ENCODE results near the gene MESP2. TPM values are rescaled to one million over a fixed set of nuclear protein-coding genes. Genes with fewer than 3 reads are reported as not detected.

MESP2 gene
- total RNA-seq, 1 experiment from 2014 or later: 0.70 TPM

GRCh38 chr15:89772932-89773583 lies 3.1 kb upstream of the MESP2 start:
- H3K9me3 ChIP-seq: no peaks in the 10 kb centered on the region
- H3K27me3 Mint-ChIP-seq (ENCODE audit: insufficient read depth, unreplicated experiment): no peaks in the 10 kb centered on the region
- H3K27me3 ChIP-seq (replicated peaks; ENCODE audit: control insufficient read depth, insufficient read depth, low read length): no peaks in the 10 kb centered on the region
- CTCF ChIA-PET: interaction anchor here (1.2 to 2.2 kb wide), 2 partner anchors 12 to 102 kb away, joined by 12 to 21 read pairs; no protein-coding TSS in a partner anchor
- H3K4me1 ChIP-seq: 0 out of 2 replicates have a peak, but pooled peaks cover 8% of the 10 kb centered on the region
- peak in 1 of 2 experiments; percentile 40 for DNase-seq
- no peaks in the 10 kb centered on the region for H3K4me1 Mint-ChIP-seq (ENCODE audit: low read depth, unreplicated experiment)
- no TSS peak for BruUV-seq (replicated peaks)
- H3K36me3 Mint-ChIP-seq (ENCODE audit: insufficient read depth, unreplicated experiment): no peaks in the 10 kb centered on the region
- H3K9me3 Mint-ChIP-seq (ENCODE audit: unreplicated experiment): no peaks in the 10 kb centered on the region
- H3K4me3 Mint-ChIP-seq (ENCODE audit: unreplicated experiment): no peak overlapping the region
- intact Hi-C loops (cut with micrococcal nuclease; ENCODE audit: unreplicated experiment): no loop called here
- H3K4me3 ChIP-seq (ENCODE audit: low read depth, low read length): no peak overlapping the region
- no peaks in the 10 kb centered on the region for H3K36me3 ChIP-seq (ENCODE audit: control insufficient read depth, insufficient read depth, low read length)
- H3K27ac Mint-ChIP-seq (ENCODE audit: unreplicated experiment): no peak overlapping the region
- peak; percentile 22 to 39 for TF ChIP-seq CTCF (IDR thresholded peaks at IDR 0.05; ENCODE audit: insufficient read depth in 1 of 2, low read depth in 1 of 2, low read length in 1 of 2, severe bottlenecking in 1 of 2, unreplicated experiment in 1 of 2)
- POLR2A ChIA-PET: interaction anchor here (1.0 kb wide), 1 partner anchor 102 kb away, joined by 3 read pairs; no protein-coding TSS in a partner anchor

- intact Hi-C loops (cut with micrococcal nuclease; ENCODE audit: unreplicated experiment): no loop called here
- Histone ChIP-seq H3K27me3 (replicated peaks; ENCODE audit: control insufficient read depth, insufficient read depth, low read length) (no peaks in the 10 kb centered on the region), H3K4me3 (ENCODE audit: low read depth, low read length) (no peak overlapping the region), H3K4me1 (peaks cover 12% of the 10 kb centered on the region; the same call in 1 of the 2 replicates), H3K9me3 (no peaks in the 10 kb centered on the region), H3K36me3 (ENCODE audit: control insufficient read depth, insufficient read depth, low read length) (no peaks in the 10 kb centered on the region)
- H3K4me3 Mint-ChIP-seq (ENCODE audit: unreplicated experiment): no peak overlapping the region
- POLR2A ChIA-PET: no interaction called here
- no peak overlapping the region for H3K27ac Mint-ChIP-seq (ENCODE audit: unreplicated experiment)
- no peaks in the 10 kb centered on the region for H3K9me3 Mint-ChIP-seq (ENCODE audit: unreplicated experiment)
- no peaks in the 10 kb centered on the region for H3K4me1 Mint-ChIP-seq (ENCODE audit: low read depth, unreplicated experiment)
- no peak for TF ChIP-seq CTCF (IDR thresholded peaks at IDR 0.05; ENCODE audit: insufficient read depth in 1 of 2, low read depth in 1 of 2, low read length in 1 of 2, severe bottlenecking in 1 of 2, unreplicated experiment in 1 of 2)
- no peak for DNase-seq
- H3K36me3 Mint-ChIP-seq (ENCODE audit: insufficient read depth, unreplicated experiment): no peaks in the 10 kb centered on the region
- CTCF ChIA-PET: interaction anchor here (2.2 kb wide), 1 partner anchor 14 kb away, joined by 21 read pairs; no protein-coding TSS in a partner anchor
- H3K27me3 Mint-ChIP-seq (ENCODE audit: insufficient read depth, unreplicated experiment): no peaks in the 10 kb centered on the region
- BruUV-seq (replicated peaks): no TSS peak
Observed at GRCh38 chr15:89774492-89774891, 1.6 kb upstream of the MESP2 start.

- H3K9me3 Mint-ChIP-seq (ENCODE audit: unreplicated experiment): no peaks in the 10 kb centered on the region
- H3K27ac Mint-ChIP-seq (ENCODE audit: unreplicated experiment): no peak overlapping the region
- no peaks in the 10 kb centered on the region for H3K36me3 Mint-ChIP-seq (ENCODE audit: insufficient read depth, unreplicated experiment)
- no peaks in the 10 kb centered on the region for H3K27me3 Mint-ChIP-seq (ENCODE audit: insufficient read depth, unreplicated experiment)
- peaks cover 9% of the 10 kb centered on the region for H3K4me1 Mint-ChIP-seq (ENCODE audit: low read depth, unreplicated experiment)
- Histone ChIP-seq H3K27me3 (replicated peaks; ENCODE audit: control insufficient read depth, insufficient read depth, low read length) (no peaks in the 10 kb centered on the region), H3K4me3 (ENCODE audit: low read depth, low read length) (peak overlapping the region; percentile 39), H3K9me3 (no peaks in the 10 kb centered on the region), H3K36me3 (ENCODE audit: control insufficient read depth, insufficient read depth, low read length) (no peaks in the 10 kb centered on the region), H3K4me1 (peaks cover 20% of the 10 kb centered on the region)
- no peak for TF ChIP-seq CTCF (IDR thresholded peaks at IDR 0.05; ENCODE audit: insufficient read depth in 1 of 2, low read depth in 1 of 2, low read length in 1 of 2, severe bottlenecking in 1 of 2, unreplicated experiment in 1 of 2)
- CTCF ChIA-PET: interaction anchor here (0.9 kb wide), 1 partner anchor 15 kb away, joined by 3 read pairs; no protein-coding TSS in a partner anchor
- no peak for DNase-seq
- peak overlapping the region; percentile 45 for H3K4me3 Mint-ChIP-seq (ENCODE audit: unreplicated experiment)
- POLR2A ChIA-PET: interaction anchor here (0.6 kb wide), 1 partner anchor 53 kb away, joined by 3 read pairs; no protein-coding TSS in a partner anchor
- intact Hi-C loops (cut with micrococcal nuclease; ENCODE audit: unreplicated experiment): no loop called here
- no TSS peak for BruUV-seq (replicated peaks)
Observed at GRCh38 chr15:89775815-89776214, 317 bp upstream of the MESP2 start.

Measured in Caco-2 (cell line).